SK-N-SH treated with all-trans-retinoic acid at 6 μM for 48 hours (cell line): Measurements from ENCODE around the gene HMGCS2.

Experiments
- ATAC-seq: fragments of 200-7000 bp; cut with Tn5 transposase; 3 replicates; pipeline ENCODE4 v1.9.1; 2020; ENCODE audit warnings: mild to moderate bottlenecking, moderate library complexity
- ARNTL ChIP-seq: fragments of 450-650 bp; formaldehyde crosslinking; IDR thresholded peaks from 2 replicates; pipeline ENCODE4 v1.5.0; 2020; ENCODE audit warnings: low read depth, mild to moderate bottlenecking, moderate library complexity, borderline replicate concordance
- BACH2 ChIP-seq: fragments of 250-450 bp; sonication (Bioruptor Pico); IDR thresholded peaks from 2 replicates; pipeline ENCODE4 v1.9.0; 2021; ENCODE audit warnings: mild to moderate bottlenecking, borderline replicate concordance
- CSDC2 ChIP-seq: fragments of 250-450 bp; sonication (Bioruptor Pico); IDR thresholded peaks from 2 replicates; pipeline ENCODE4 v1.5.0; 2020; ENCODE audit warnings: mild to moderate bottlenecking, moderate library complexity
- GLIS3 ChIP-seq: fragments of 250-450 bp; sonication (Bioruptor Pico); IDR thresholded peaks from 2 replicates; pipeline ENCODE4 v1.5.0; 2020; ENCODE audit warnings: mild to moderate bottlenecking, moderate library complexity
- ISL1 ChIP-seq: fragments of 250-450 bp; sonication (Bioruptor Pico); IDR thresholded peaks from 2 replicates; pipeline ENCODE4 v2.1.2; 2022; ENCODE audit warnings: mild to moderate bottlenecking, moderate library complexity
- OSR1 ChIP-seq: fragments of 250-450 bp; sonication (Bioruptor Pico); IDR thresholded peaks from 2 replicates; pipeline ENCODE4 v1.8.0; 2022; ENCODE audit warnings: moderate library complexity, mild to moderate bottlenecking, inconsistent platforms
- SNAI2 ChIP-seq: fragments of 250-450 bp; sonication (Bioruptor Pico); IDR thresholded peaks from 2 replicates; pipeline ENCODE4 v1.5.0; 2020; ENCODE audit warnings: mild to moderate bottlenecking, moderate library complexity
- TOX ChIP-seq: fragments of 250-450 bp; sonication (Bioruptor Pico); IDR thresholded peaks from 2 replicates; pipeline ENCODE4 v1.8.0; 2021; ENCODE audit warnings: mild to moderate bottlenecking, moderate library complexity, borderline replicate concordance
- ZC3H10 ChIP-seq: fragments of 250-450 bp; sonication (Bioruptor Pico); IDR thresholded peaks from 2 replicates; pipeline ENCODE4 v1.5.1; 2021; ENCODE audit warnings: mild to moderate bottlenecking, moderate library complexity
- ZFP3 ChIP-seq: fragments of 250-450 bp; sonication (Bioruptor Pico); IDR thresholded peaks from 2 replicates; pipeline ENCODE4 v1.5.0; 2020; ENCODE audit warnings: mild to moderate bottlenecking, moderate library complexity
- ZFP30 ChIP-seq: fragments of 450-650 bp; formaldehyde crosslinking; IDR thresholded peaks from 2 replicates; pipeline ENCODE4 v1.5.0; 2022; ENCODE audit warnings: mild to moderate bottlenecking, moderate library complexity
- ZNF565 ChIP-seq: fragments of 450-650 bp; formaldehyde crosslinking; conservative IDR thresholded peaks from 2 replicates; pipeline ENCODE4 v1.5.0; 2020; ENCODE audit warnings: low read depth, mild to moderate bottlenecking, moderate library complexity
- ZNF70 ChIP-seq: fragments of 450-650 bp; formaldehyde crosslinking; IDR thresholded peaks from 2 replicates; pipeline ENCODE4 v1.5.0; 2020; ENCODE audit warnings: mild to moderate bottlenecking, moderate library complexity
- ZNF8 ChIP-seq: fragments of 450-650 bp; formaldehyde crosslinking; IDR thresholded peaks from 2 replicates; pipeline ENCODE4 v1.5.0; 2020; ENCODE audit warnings: mild to moderate bottlenecking, moderate library complexity
- TF ChIP-seq, protein P1 (sequence below): fragments of 250-450 bp; sonication (Bioruptor Pico); IDR thresholded peaks from 2 replicates; pipeline ENCODE4 v1.5.0; 2020; ENCODE audit warnings: mild to moderate bottlenecking, moderate library complexity
- TF ChIP-seq, protein P2 (sequence below): fragments of 250-450 bp; sonication (Bioruptor Pico); IDR thresholded peaks from 2 replicates; pipeline ENCODE4 v1.8.0; 2021; ENCODE audit warnings: low read depth, mild to moderate bottlenecking, moderate library complexity, borderline replicate concordance
- TF ChIP-seq, protein P3 (sequence below): fragments of 250-450 bp; sonication (Bioruptor Pico); IDR thresholded peaks from 2 replicates; pipeline ENCODE4 v1.5.1; 2020; ENCODE audit warnings: low read depth, mild to moderate bottlenecking, moderate library complexity
- TF ChIP-seq, protein P4 (sequence below): fragments of 250-450 bp; sonication (Bioruptor Pico); IDR thresholded peaks from 2 replicates; pipeline ENCODE4 v1.5.1; 2021; ENCODE audit warnings: mild to moderate bottlenecking, moderate library complexity
- TF ChIP-seq, protein P5 (sequence below): fragments of 250-450 bp; sonication (Bioruptor Pico); IDR thresholded peaks from 2 replicates; pipeline ENCODE4 v1.8.0; 2020; ENCODE audit warnings: mild to moderate bottlenecking, moderate library complexity, borderline replicate concordance

HMGCS2 gene

DNA sequence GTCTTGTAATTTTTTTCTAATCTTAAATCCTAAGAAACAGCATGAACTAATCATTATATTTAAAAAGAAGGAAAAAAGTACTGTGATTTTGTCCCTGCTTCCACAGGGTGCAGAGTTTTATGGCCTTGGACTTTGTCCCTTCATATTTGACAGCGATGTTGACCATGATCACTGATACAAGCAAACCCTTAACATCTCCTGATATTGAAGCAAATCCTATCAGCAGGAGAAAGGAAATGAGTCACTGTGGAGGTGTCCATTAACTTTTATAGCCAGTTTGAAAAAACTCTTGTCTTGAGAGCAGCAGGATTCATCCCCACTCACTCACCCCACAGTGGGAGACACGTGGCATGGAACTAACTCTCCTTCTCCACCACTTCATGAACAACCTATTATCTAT is 47.7 kb upstream of the HMGCS2 start:
- no peak for ATAC-seq

DNA sequence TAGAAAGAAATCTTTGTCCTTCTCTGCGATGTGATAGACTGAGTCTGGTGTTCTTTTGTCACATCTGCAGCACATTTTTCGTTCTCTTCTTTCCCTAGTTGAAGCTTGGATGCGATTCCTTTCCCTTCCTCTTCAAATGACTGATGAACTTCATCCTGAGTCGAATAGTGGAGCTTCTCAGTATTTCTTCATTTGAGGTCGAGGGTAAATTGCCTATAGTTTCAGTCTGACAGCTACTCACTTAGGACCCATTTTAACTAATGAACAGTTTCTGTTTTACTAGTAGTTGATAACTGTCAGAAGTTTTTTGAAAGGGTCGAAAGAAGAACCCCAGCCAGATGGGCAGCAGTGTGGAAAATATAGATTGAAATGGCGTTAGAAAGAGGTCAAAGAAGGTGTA is 47.2 kb upstream of the HMGCS2 start:
- ATAC-seq = no peak
- no peak for TF ChIP-seq SNAI2 (CRISPR knock-in tag)
- TF ChIP-seq ARNTL = no peak
- no peak for TF ChIP-seq TOX (CRISPR knock-in tag)
- TF ChIP-seq, protein P1, sequence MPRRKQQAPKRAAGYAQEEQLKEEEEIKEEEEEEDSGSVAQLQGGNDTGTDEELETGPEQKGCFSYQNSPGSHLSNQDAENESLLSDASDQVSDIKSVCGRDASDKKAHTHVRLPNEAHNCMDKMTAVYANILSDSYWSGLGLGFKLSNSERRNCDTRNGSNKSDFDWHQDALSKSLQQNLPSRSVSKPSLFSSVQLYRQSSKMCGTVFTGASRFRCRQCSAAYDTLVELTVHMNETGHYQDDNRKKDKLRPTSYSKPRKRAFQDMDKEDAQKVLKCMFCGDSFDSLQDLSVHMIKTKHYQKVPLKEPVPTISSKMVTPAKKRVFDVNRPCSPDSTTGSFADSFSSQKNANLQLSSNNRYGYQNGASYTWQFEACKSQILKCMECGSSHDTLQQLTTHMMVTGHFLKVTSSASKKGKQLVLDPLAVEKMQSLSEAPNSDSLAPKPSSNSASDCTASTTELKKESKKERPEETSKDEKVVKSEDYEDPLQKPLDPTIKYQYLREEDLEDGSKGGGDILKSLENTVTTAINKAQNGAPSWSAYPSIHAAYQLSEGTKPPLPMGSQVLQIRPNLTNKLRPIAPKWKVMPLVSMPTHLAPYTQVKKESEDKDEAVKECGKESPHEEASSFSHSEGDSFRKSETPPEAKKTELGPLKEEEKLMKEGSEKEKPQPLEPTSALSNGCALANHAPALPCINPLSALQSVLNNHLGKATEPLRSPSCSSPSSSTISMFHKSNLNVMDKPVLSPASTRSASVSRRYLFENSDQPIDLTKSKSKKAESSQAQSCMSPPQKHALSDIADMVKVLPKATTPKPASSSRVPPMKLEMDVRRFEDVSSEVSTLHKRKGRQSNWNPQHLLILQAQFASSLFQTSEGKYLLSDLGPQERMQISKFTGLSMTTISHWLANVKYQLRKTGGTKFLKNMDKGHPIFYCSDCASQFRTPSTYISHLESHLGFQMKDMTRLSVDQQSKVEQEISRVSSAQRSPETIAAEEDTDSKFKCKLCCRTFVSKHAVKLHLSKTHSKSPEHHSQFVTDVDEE = no peak
- TF ChIP-seq ZNF565 (CRISPR knock-in tag) = no peak
- TF ChIP-seq, protein P2, sequence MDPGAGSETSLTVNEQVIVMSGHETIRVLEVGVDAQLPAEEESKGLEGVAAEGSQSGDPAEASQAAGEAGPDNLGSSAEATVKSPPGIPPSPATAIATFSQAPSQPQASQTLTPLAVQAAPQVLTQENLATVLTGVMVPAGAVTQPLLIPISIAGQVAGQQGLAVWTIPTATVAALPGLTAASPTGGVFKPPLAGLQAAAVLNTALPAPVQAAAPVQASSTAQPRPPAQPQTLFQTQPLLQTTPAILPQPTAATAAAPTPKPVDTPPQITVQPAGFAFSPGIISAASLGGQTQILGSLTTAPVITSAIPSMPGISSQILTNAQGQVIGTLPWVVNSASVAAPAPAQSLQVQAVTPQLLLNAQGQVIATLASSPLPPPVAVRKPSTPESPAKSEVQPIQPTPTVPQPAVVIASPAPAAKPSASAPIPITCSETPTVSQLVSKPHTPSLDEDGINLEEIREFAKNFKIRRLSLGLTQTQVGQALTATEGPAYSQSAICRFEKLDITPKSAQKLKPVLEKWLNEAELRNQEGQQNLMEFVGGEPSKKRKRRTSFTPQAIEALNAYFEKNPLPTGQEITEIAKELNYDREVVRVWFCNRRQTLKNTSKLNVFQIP (CRISPR knock-in tag) = no peak
- TF ChIP-seq BACH2 (CRISPR knock-in tag) = no peak
- TF ChIP-seq GLIS3 (CRISPR knock-in tag) = no peak
- no peak for TF ChIP-seq ZNF8
- TF ChIP-seq ZFP3 (CRISPR knock-in tag) = no peak
- no peak for TF ChIP-seq ZFP30 (CRISPR knock-in tag)
- no peak for TF ChIP-seq ZNF70
- TF ChIP-seq ISL1 = no peak
- TF ChIP-seq, all 23 proteins: peak for 0

More for the DNA sequence above, 47.7 kb upstream of the HMGCS2 start:
- TF ChIP-seq TOX (CRISPR knock-in tag) = no peak
- no peak for TF ChIP-seq SNAI2 (CRISPR knock-in tag)
- TF ChIP-seq, protein P2 (CRISPR knock-in tag) = no peak
- TF ChIP-seq ZNF8 = no peak
- TF ChIP-seq BACH2 (CRISPR knock-in tag) = no peak
- TF ChIP-seq, protein P3, sequence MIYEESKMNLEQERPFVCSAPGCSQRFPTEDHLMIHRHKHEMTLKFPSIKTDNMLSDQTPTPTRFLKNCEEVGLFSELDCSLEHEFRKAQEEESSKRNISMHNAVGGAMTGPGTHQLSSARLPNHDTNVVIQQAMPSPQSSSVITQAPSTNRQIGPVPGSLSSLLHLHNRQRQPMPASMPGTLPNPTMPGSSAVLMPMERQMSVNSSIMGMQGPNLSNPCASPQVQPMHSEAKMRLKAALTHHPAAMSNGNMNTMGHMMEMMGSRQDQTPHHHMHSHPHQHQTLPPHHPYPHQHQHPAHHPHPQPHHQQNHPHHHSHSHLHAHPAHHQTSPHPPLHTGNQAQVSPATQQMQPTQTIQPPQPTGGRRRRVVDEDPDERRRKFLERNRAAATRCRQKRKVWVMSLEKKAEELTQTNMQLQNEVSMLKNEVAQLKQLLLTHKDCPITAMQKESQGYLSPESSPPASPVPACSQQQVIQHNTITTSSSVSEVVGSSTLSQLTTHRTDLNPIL = no peak
- TF ChIP-seq, protein P1 = no peak
- TF ChIP-seq ISL1 = no peak
- TF ChIP-seq, protein P4, sequence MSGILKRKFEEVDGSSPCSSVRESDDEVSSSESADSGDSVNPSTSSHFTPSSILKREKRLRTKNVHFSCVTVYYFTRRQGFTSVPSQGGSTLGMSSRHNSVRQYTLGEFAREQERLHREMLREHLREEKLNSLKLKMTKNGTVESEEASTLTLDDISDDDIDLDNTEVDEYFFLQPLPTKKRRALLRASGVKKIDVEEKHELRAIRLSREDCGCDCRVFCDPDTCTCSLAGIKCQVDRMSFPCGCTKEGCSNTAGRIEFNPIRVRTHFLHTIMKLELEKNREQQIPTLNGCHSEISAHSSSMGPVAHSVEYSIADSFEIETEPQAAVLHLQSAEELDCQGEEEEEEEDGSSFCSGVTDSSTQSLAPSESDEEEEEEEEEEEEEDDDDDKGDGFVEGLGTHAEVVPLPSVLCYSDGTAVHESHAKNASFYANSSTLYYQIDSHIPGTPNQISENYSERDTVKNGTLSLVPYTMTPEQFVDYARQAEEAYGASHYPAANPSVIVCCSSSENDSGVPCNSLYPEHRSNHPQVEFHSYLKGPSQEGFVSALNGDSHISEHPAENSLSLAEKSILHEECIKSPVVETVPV = no peak
- TF ChIP-seq GLIS3 (CRISPR knock-in tag) = no peak
- TF ChIP-seq, protein P5, sequence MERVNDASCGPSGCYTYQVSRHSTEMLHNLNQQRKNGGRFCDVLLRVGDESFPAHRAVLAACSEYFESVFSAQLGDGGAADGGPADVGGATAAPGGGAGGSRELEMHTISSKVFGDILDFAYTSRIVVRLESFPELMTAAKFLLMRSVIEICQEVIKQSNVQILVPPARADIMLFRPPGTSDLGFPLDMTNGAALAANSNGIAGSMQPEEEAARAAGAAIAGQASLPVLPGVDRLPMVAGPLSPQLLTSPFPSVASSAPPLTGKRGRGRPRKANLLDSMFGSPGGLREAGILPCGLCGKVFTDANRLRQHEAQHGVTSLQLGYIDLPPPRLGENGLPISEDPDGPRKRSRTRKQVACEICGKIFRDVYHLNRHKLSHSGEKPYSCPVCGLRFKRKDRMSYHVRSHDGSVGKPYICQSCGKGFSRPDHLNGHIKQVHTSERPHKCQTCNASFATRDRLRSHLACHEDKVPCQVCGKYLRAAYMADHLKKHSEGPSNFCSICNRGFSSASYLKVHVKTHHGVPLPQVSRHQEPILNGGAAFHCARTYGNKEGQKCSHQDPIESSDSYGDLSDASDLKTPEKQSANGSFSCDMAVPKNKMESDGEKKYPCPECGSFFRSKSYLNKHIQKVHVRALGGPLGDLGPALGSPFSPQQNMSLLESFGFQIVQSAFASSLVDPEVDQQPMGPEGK = no peak
- TF ChIP-seq ZFP30 (CRISPR knock-in tag) = no peak
- TF ChIP-seq ZNF70 = no peak
- no peak for TF ChIP-seq OSR1 (CRISPR knock-in tag)
- TF ChIP-seq ZC3H10 (CRISPR knock-in tag) = no peak
- no peak for TF ChIP-seq CSDC2 (CRISPR knock-in tag)
- no peak for TF ChIP-seq ZNF565 (CRISPR knock-in tag)
- no peak for TF ChIP-seq ARNTL
